GM21360 (cell line): ENCODE results near the gene ARL6IP4.

Source experiments
- ATAC-seq: cut with Tn5 transposase; IDR thresholded peaks from one replicate; pipeline ENCODE4 v1.9.1; 2021; ENCODE audit warnings: mild to moderate bottlenecking, moderate library complexity; ENCODE audit not compliant: unreplicated experiment

The ARL6IP4 gene

GRCh38 chr12:122989874-122990419 lies 9.5 kb downstream of the ARL6IP4 start:
- no peak for ATAC-seq

- no peak for ATAC-seq
These were observed 10.1 kb downstream of the ARL6IP4 start for GRCh38 chr12:122990561-122990960.

GRCh38 chr12:122990961-122991622 lies 10.6 kb downstream of the ARL6IP4 start:
- ATAC-seq = no peak

GRCh38 chr12:122991623-122992275 lies 11.3 kb downstream of the ARL6IP4 start:
- ATAC-seq = no peak

- no peak for ATAC-seq
These were observed 11.9 kb downstream of the ARL6IP4 start for GRCh38 chr12:122992386-122992785.

GRCh38 chr12:122994140-122994675 lies 13.7 kb downstream of the ARL6IP4 start:
- no peak for ATAC-seq

- ATAC-seq = no peak
These were observed 14.5 kb downstream of the ARL6IP4 start for GRCh38 chr12:122994781-122995502.

GRCh38 chr12:122995503-122996187 lies 15.2 kb downstream of the ARL6IP4 start:
- ATAC-seq = no peak

- no peak for ATAC-seq
These were observed 15.7 kb downstream of the ARL6IP4 start for GRCh38 chr12:122996188-122996601.

- ATAC-seq = no peak
These were observed 16.3 kb downstream of the ARL6IP4 start for GRCh38 chr12:122996621-122997342.

GRCh38 chr12:122997343-122998250 lies 17.1 kb downstream of the ARL6IP4 start:
- ATAC-seq = no peak

- ATAC-seq = no peak
These were observed 17.8 kb downstream of the ARL6IP4 start for GRCh38 chr12:122998316-122998715.

GRCh38 chr12:122999196-122999946 lies 18.9 kb downstream of the ARL6IP4 start:
- ATAC-seq = no peak

- no peak for ATAC-seq
These were observed 19.5 kb downstream of the ARL6IP4 start for GRCh38 chr12:122999986-123000420.

GRCh38 chr12:123000578-123000977 lies 20.1 kb downstream of the ARL6IP4 start:
- no peak for ATAC-seq

GRCh38 chr12:123001464-123001863 lies 21.0 kb downstream of the ARL6IP4 start:
- no peak for ATAC-seq

GRCh38 chr12:123003257-123003656 lies 22.8 kb downstream of the ARL6IP4 start:
- ATAC-seq = no peak

- no peak for ATAC-seq
These were observed 23.8 kb downstream of the ARL6IP4 start for GRCh38 chr12:123004287-123004686.
